ENCODE data around the gene RAB17.

RAB17 gene

DNA sequence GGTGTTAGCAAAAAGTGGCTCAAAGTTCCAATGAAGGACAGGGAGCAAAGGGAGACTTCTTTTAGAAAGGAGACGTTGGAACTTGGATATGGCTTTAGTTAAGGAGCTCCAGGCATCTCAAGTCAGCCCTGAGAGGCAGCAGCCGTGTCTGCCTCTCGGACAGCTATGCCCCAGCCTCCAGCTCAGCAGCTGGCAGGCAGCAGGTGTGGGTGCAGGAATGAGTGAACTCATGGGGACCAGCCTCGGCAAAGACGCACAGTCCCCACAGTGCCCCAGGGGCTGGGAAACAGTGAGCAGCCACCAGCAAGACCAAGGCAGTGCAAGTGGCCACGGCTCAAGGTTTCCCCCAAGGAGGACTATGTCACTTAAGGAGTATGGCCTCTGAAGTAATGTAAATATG lies 35.2 kb upstream of the RAB17 start:
- TF ChIP-seq, protein P1, sequence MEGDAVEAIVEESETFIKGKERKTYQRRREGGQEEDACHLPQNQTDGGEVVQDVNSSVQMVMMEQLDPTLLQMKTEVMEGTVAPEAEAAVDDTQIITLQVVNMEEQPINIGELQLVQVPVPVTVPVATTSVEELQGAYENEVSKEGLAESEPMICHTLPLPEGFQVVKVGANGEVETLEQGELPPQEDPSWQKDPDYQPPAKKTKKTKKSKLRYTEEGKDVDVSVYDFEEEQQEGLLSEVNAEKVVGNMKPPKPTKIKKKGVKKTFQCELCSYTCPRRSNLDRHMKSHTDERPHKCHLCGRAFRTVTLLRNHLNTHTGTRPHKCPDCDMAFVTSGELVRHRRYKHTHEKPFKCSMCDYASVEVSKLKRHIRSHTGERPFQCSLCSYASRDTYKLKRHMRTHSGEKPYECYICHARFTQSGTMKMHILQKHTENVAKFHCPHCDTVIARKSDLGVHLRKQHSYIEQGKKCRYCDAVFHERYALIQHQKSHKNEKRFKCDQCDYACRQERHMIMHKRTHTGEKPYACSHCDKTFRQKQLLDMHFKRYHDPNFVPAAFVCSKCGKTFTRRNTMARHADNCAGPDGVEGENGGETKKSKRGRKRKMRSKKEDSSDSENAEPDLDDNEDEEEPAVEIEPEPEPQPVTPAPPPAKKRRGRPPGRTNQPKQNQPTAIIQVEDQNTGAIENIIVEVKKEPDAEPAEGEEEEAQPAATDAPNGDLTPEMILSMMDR (IDR thresholded peaks at IDR 0.05; ENCODE audit: low read depth, low read length): no peak
- Histone ChIP-seq H3K36me3 (no peaks in the 10 kb centered on the region), H3K27me3 (peaks cover 7% of the 10 kb centered on the region), H3K4me3 (ENCODE audit: low read depth, low read length) (no peak overlapping the region), H3K9me3 (no peaks in the 10 kb centered on the region), H3K4me1 (no peaks in the 10 kb centered on the region)
- DNase-seq: no peak

DNA sequence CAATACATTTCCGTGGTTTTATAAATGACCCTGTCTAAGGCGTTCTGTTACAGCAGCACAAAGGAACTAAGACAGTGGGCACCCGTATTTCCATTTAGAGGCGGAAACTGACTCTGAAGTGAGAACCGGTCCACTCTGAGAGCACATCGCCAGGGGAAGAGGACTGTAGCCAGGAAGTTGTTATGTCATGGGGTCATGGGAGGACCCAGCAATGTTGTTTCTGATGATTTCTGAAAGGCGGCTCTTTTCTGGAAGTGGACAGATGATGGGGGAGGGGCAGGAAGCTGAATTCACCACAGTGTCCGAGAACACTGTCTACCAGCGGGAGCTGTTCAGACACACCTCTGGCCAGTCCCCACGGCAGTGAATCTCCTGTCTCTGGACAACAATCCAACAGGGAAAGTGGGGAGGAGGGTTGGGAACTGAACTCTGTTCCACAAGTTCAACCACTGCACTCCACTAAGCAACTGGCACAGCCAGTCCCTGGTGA lies 34.7 kb upstream of the RAB17 start:
- Histone ChIP-seq H3K4me3 (ENCODE audit: low read depth, low read length) (no peak overlapping the region), H3K36me3 (no peaks in the 10 kb centered on the region), H3K27me3 (peaks cover 7% of the 10 kb centered on the region), H3K4me1 (no peaks in the 10 kb centered on the region), H3K9me3 (no peaks in the 10 kb centered on the region)
- TF ChIP-seq, protein P1 (IDR thresholded peaks at IDR 0.05; ENCODE audit: low read depth, low read length): no peak
- DNase-seq: no peak

DNA sequence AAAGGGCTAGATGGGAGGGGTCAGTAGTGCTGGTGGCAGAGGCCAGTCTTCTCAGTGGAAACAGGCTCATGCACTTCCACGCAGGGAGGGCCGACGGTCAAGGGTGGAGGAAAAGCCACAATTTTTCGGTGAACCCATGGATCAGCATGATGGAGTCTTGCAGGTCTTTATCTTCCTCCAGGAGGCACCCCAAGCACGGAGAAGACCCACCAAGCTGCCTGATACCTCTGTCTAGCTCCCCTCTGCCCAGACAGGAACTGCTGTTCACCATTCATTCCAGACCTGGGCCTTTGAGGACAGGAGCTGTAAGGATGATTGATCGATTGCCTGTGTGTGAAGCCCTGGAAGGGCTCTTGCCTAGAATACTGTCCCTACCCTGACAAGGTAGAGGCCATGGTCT lies 34.0 kb upstream of the RAB17 start:
- Histone ChIP-seq H3K9me3 (no peaks in the 10 kb centered on the region), H3K36me3 (no peaks in the 10 kb centered on the region), H3K4me1 (no peaks in the 10 kb centered on the region), H3K4me3 (ENCODE audit: low read depth, low read length) (no peak overlapping the region), H3K27me3 (peaks cover 7% of the 10 kb centered on the region)
- TF ChIP-seq, protein P1 (IDR thresholded peaks at IDR 0.05; ENCODE audit: low read depth, low read length): no peak
- no peak for DNase-seq

DNA sequence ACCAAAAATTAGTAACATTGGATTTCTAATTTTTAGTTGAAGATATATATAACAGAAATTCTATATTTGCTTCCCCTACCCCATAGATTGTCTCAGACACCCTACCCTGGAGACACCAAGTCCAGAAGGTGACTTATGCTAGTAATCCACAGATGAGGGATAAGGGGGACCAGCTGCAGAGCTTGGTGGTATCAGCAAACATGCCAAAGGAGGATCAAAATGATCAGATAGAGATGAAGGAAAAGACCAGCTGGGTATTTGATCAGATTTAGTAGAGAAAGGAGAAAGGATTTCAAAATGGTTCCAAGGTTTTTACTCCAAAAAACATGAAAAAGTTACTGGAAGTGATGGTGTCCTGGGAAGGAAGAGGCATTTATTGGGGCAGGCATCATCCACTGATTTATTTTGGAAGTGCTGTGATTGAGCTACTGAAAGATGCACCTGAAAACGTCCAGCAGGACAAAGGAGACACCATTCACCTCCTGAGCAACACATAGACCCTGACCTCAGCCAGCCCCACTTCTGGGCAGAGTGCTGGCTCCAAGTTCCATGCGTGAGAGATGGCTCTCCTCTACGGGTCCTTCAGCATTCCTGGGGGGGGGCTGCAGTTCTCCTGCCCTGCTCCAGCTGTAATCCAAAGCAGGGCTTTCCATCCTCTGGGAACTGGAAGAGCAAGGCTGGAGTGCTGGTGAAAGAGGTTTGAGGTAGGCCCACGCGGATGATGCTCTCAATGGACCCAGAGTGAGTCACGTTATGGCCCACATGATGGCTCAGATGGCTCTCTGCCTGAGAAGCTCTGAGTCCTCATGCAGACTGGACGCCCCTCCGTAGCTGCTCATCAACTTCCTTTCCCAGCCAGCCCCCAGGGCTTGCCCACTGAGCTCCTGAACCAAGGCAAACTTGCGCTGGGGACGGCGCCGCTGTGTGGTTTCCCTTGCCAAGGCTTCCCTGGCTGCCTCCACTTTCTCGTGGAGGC lies 33.2 kb upstream of the RAB17 start:
- no peaks in the 10 kb centered on the region for H3K4me1 ChIP-seq
- H3K9me3 ChIP-seq: no peaks in the 10 kb centered on the region
- peaks cover 7% of the 10 kb centered on the region for H3K27me3 ChIP-seq
- TF ChIP-seq, protein P1 (IDR thresholded peaks at IDR 0.05; ENCODE audit: low read depth, low read length): no peak
- no peaks in the 10 kb centered on the region for H3K36me3 ChIP-seq
- no peak overlapping the region for H3K4me3 ChIP-seq (ENCODE audit: low read depth, low read length)
- DNase-seq: no peak

DNA sequence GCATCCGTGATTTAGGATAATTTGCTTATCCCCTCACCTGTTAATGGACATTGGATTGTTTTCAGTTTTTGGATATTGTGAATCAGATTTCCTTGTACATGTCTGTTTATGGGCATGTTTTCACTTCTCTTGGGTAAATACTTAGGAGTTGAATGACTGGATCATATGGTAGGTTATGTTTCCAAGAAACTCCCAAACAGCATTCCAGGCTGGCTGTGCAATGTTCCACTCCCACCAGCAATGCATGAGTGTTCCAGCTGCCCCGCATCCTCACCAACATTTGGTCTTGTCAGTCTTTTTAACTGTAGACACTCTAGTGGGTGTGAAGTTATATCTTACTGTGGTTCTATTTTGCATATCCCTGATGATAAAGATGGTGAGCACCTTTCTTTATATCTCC lies 27.9 kb upstream of the RAB17 start:
- TF ChIP-seq, protein P1 (IDR thresholded peaks at IDR 0.05; ENCODE audit: low read depth, low read length): no peak
- Histone ChIP-seq H3K4me3 (ENCODE audit: low read depth, low read length) (no peak overlapping the region), H3K36me3 (no peaks in the 10 kb centered on the region), H3K27me3 (no peaks in the 10 kb centered on the region), H3K4me1 (no peaks in the 10 kb centered on the region), H3K9me3 (no peaks in the 10 kb centered on the region)
- no peak for DNase-seq

DNA sequence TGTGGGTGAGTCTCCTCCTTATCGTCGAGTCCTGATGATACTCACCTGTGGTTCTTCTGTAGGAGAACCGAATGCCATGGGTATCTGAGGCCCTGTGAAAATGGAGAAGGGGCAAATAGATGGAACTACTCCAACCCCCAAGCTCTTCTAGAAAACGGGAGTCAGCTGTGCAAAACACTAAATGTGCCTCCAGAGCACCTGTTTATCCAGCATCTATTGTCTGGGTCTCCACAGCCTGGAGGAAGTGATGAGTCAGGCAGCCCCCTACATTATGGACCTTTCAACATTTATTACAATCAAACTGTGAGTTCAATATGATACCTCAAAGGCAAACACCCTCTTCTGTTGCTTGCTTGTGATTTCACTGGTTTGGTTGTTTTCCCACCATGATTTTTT lies 27.1 kb upstream of the RAB17 start:
- Histone ChIP-seq H3K4me3 (ENCODE audit: low read depth, low read length) (no peak overlapping the region), H3K36me3 (no peaks in the 10 kb centered on the region), H3K27me3 (no peaks in the 10 kb centered on the region), H3K9me3 (no peaks in the 10 kb centered on the region), H3K4me1 (no peaks in the 10 kb centered on the region)
- TF ChIP-seq, protein P1 (IDR thresholded peaks at IDR 0.05; ENCODE audit: low read depth, low read length): no peak
- DNase-seq: no peak

Data from BE2C (cell line).